NCI-H146 treated with DMSO at 0.1 percent for 48 hours (cell line): Measurements from ENCODE around the gene MID1.
"Not testable (repeated sequence)": the region's sequence is repeated elsewhere in the genome, so short reads cannot be mapped to it uniquely, and the experiment has no call there.

Source experiments
- DNase-seq: peaks from one replicate; lab custom pipeline; 2025; ENCODE audit not compliant: unreplicated experiment; lab: John Stamatoyannopoulos, UW

MID1 gene

DNA sequence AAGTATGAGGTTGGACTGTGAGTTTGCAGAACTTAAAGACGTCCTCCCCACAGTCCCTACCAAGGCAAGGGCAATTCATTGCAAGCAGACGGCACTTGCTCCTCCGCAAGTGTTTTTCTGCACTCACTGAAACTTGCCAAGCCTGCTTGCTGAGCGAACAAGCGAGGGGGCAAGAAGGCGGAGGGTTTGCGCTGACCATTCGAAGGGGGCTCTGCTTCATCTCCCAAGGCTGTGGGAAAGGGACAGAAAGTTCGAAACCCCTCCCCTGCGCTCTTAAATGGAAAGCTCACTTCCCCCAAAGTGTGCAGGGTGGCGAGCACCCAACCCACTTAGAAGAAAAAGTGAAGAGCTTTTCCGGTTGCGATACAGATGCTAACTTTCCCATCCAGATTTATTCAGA, 1.4 kb downstream of the MID1 start:
- no peak for DNase-seq

DNA sequence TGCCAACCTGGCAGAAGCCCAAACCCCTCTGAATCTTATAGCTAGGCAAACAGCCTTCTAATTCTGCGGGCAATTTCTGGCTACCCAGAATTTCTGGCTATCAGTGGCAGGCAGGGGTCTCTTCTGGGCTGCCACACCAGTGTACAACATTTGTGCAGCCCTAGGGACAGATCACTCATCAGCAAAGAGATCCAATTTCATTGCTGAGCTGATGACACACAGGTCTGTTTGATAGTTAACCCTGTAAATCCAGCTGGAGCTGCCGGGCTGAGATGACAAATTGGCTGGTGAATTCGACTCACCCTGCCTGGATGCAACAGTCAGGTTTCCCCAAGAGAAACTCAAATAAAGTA, 2.4 kb downstream of the MID1 start:
- DNase-seq, result peak; percentile 17

DNA sequence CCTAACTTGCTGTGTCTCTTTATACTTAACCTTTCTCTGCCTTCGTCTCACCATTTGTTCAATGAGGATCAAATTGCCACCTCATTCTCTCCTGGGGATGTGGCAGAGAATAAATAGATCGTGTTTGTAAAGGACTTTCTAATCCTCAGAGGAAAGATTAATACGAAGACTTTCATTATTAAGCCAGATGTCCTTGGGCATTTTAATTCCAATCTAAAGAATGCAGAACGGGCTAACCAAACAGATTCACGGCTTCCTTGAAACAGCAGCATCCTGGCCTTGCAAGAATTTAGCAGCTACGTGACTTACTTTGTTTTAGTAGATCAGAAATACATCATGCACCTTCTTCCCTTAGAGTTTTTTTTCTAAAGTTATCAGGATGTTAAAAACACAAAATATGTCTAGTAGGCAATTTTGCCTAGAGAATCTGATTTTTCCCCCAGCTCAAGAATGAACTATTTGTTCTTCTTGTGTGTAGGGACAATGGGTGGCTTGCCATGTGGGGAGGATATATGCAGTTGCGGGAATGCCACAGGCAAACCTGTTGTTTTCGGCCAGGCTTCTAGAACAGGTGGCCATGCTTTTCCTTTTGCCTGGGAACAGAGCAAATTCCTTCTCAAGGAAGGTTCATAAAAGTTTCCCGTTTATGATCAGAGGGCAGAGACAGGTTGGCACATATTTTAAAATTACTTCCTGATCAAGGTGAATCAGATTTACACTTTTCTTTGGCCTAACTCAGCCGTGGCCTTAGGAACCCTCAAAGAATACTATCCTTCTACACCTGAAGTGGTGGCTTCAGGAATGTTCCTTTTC, 3.0 kb downstream of the MID1 start:
- no peak for DNase-seq

GRCh38 chrX:10615931-10616774, 4.2 kb downstream of the MID1 start:
- peak; percentile 70 for DNase-seq

DNA sequence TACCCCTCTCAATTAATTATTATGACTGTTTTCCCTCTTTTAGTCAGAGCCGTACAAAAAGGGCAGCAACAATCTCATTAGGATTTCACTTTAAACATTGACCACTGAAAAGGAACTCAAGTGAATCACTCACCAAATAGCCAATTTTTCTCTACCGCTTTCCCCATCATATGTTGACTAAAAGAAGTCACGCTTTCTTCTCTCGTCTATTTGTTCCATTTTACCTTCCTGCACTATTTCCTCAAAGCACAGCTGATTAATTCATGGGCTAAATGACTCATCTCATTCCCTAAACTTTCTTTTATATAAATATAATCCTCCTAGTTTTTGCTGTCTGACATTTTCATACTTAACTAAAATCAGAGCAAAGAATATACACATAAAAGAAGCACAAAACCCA, 8.2 kb downstream of the MID1 start:
- DNase-seq, result no peak

- no peak for DNase-seq
Observed at GRCh38 chrX:10611441-10612090, 8.8 kb downstream of the MID1 start.

GRCh38 chrX:10608099-10608498, 12.3 kb downstream of the MID1 start:
- DNase-seq, result no peak

DNA sequence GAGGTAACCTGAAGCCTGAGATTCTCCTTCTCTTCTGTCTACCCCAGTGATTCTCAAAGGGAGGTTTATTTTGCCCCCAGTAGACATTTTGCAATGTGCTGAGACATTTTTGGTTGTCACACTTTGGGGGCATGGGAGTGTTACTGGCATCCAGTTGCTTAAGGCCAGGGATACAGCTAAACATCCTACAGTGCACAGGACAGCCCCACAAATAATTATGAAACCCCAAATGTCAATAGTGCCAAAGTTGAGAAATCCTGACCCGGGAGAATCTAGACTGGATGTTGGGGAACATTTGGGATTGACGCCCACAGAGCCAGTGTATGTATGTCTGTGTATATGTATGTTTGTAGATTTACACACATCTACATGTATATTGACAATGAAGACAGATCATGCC, 13.2 kb downstream of the MID1 start:
- no peak for DNase-seq

DNA sequence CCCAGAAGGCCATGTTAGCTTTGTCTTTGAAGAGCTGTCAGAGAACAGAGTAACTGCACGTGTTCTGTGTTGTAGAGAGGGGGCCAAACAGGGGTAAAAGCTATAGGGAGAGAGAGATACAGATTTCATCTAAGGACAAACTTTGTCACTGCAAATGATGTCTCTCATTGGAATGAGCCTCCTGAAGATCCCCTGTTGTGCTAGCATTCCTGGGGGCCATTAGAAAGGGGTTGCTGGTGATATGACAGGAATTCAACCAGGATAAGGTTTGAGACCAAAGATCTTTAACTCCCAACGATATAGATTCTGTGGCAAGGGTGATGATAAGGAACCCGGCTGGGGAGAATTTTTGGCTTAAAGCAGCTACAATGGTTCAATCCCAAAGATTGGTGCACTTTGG, 16.8 kb downstream of the MID1 start:
- DNase-seq, result no peak

DNA sequence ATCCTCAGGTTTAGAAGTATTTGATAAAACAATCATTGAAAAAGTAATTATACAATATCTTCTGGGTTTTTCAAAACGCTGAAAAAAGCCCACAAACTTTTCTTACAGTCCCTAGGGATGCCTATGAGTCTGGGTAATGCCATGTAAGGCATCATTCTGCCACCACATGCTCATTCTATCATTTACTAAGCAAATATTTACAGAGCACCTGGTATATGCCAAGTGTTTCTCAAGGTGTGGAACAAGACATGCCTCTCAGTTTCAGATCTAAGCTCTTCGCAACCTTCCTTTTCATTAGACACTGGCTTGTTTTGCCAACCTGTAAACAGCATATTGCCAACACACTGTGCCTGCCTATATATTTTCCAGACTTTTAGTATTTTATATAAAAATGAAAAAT, 17.7 kb downstream of the MID1 start:
- no peak for DNase-seq

DNA sequence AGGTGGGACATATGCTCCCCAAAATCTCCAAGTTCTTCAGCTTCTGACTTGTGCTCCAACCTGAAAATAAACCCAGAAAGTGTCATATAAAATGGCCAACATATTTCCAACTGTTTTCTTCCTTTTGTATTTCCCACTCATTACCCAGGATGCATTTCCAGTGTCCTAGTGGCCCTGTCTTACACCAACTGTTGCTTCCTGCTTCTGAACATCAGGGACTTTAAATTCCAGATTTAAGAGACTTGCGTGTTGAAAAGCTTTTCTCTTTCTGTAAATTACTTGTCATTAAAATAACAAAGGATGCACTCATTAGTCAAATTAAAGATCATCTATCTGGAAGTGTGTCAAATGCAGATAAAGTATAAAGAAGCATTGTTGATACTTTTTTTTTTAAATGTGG, 19.9 kb downstream of the MID1 start:
- no peak for DNase-seq

DNA sequence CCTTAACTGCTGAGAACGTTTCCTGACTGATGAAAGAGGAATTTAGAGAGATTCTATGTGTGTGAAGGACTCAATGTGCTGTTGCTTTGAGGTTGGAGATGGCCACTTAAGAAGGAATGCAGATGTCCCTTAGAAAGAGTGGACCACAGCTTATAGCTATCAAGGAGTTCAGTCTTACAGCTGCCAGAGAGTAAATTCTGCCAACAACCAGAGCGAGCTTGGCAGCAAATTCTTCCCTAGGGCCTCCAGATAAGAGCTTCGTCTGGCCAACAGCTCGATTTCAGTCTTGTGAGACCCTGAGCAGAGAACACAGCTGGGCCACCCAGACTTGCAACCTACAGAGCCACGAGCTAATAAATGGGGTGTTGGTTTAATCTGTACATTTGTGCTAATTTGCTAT, 21.8 kb downstream of the MID1 start:
- DNase-seq, result no peak

DNA sequence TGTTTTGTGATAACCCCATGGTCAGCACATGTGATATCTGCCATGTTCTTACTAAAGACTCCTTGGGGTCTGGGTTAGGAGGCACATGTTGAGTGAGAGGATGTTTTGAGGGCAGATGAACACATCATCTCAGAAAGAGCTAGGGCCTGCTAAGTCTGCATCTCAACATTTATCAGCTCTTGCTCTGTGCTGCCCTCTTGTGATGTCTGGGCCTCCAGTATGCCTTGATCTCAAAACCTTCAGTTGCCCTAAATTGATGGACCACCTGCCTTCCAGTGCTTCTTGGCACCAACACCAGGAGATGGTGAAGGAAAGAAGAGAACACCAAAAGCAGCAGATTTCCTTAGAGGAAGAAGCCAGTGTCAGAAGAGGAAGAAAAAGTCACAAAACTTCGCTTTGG, 22.5 kb downstream of the MID1 start:
- peak; percentile 38 for DNase-seq

GRCh38 chrX:10591363-10592335, 28.7 kb downstream of the MID1 start:
- no peak for DNase-seq

GRCh38 chrX:10589787-10590186, 30.6 kb downstream of the MID1 start:
- DNase-seq, result not testable (repeated sequence)

GRCh38 chrX:10589098-10589497, 31.3 kb downstream of the MID1 start:
- no peak for DNase-seq

DNA sequence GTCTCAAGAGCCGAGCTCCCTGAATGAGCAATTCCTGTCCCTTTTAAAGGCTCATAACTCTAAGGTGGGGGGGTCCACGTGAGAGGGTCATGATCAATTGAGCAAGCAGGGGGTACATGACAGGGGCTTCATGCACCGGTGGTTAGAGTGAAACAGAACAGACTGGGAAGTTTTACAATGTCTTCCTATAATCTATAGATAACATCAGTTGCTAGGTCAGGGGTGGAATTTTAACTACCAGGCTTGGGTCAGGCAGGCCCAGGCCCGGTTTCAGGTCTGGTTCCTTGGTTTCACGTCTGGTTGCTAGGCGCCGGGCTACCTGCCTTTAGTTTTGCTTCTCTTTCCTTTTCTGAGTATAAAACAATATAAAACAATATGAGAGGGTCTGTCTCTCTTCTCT, 35.5 kb downstream of the MID1 start:
- DNase-seq, result not testable (repeated sequence)

GRCh38 chrX:10582945-10583344, 37.4 kb downstream of the MID1 start:
- no peak for DNase-seq

- peak; percentile 12 for DNase-seq
Observed at GRCh38 chrX:10582215-10582733, 38.1 kb downstream of the MID1 start.
